GM12801 (cell line): ENCODE results near the gene AP3D1.

Experiments
- CTCF ChIP-seq: IDR thresholded peaks from one replicate; pipeline ENCODE4 v1.5.1; 2011; ENCODE audit warnings: control low read depth; ENCODE audit not compliant: insufficient read length; ENCODE audit errors: extremely low read depth

Gene AP3D1

GRCh38 chr19:2117215-2117960 is 34.0 kb downstream of the AP3D1 start:
- no peak for TF ChIP-seq CTCF

- no peak for TF ChIP-seq CTCF
Measured at GRCh38 chr19:2116507-2116906, 34.9 kb downstream of the AP3D1 start.

- TF ChIP-seq CTCF: no peak
Measured at GRCh38 chr19:2115911-2116426, 35.4 kb downstream of the AP3D1 start.

- no peak for TF ChIP-seq CTCF
Measured at GRCh38 chr19:2115324-2115723, 36.0 kb downstream of the AP3D1 start.

GRCh38 chr19:2114821-2115220 is 36.5 kb downstream of the AP3D1 start:
- no peak for TF ChIP-seq CTCF

GRCh38 chr19:2114218-2114617 is 37.1 kb downstream of the AP3D1 start:
- no peak for TF ChIP-seq CTCF

- no peak for TF ChIP-seq CTCF
Measured at GRCh38 chr19:2113439-2114211, 37.7 kb downstream of the AP3D1 start.
